LNCaP clone FGC (cell line): Measurements from ENCODE around the gene CTBP1.

Experiments
- DNase-seq: peaks from one replicate; pipeline ENCODE4 v3.0.0-alpha.2; 2011; ENCODE audit warnings: low read depth
- H3K4me3 ChIP-seq: 2 replicates; pipeline ENCODE4 v1.5.1; 2011; ENCODE audit warnings: mild to moderate bottlenecking, low read depth, low read length, control low read depth
- TF ChIP-seq, protein P1 (sequence below): IDR thresholded peaks from 2 replicates; pipeline ENCODE4 v1.5.1; 2012; ENCODE audit warnings: mild to moderate bottlenecking; ENCODE audit not compliant: control insufficient read depth, insufficient read depth; ENCODE audit errors: extremely low read depth

CTBP1 gene

DNA sequence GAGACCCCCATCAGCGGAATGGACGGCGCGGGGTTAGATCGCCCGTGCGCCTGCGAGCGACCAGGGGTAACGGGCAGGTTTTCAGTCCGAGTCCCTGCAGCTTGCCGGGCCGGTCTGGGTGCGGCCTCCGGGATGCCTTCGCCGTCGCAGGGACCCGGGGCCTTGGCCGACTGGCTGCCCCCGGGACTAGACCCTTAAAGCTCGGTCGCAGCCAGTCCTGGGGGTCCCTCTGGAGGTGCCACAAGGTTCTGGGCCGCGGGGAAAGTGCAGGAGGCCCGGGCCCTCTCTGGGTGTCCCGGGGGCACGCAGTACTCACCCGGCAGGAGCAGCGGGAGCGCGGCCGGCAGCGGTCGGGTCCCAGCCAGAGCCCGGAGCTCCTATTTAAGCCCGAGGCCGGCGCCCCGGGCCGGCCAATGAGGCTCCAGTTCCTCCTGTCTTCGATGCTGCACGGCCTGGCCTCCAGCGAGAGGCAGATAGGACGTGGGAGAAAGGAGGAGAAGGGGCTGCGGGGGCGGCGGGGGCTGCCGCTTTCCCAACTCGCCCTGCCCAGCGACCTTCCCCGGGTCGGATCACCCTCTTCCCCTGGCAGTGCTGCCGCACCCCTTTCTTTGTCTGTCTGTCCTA, 76.6 kb downstream of the CTBP1 start, which contains the start of gene SPON2:
SPON2 (minus strand) TSS at position 356 of the 624 bp plus-strand sequence.
- H3K4me3 ChIP-seq, result peak within 1 kb of the TSS; percentile 57
- TF ChIP-seq, protein P1, sequence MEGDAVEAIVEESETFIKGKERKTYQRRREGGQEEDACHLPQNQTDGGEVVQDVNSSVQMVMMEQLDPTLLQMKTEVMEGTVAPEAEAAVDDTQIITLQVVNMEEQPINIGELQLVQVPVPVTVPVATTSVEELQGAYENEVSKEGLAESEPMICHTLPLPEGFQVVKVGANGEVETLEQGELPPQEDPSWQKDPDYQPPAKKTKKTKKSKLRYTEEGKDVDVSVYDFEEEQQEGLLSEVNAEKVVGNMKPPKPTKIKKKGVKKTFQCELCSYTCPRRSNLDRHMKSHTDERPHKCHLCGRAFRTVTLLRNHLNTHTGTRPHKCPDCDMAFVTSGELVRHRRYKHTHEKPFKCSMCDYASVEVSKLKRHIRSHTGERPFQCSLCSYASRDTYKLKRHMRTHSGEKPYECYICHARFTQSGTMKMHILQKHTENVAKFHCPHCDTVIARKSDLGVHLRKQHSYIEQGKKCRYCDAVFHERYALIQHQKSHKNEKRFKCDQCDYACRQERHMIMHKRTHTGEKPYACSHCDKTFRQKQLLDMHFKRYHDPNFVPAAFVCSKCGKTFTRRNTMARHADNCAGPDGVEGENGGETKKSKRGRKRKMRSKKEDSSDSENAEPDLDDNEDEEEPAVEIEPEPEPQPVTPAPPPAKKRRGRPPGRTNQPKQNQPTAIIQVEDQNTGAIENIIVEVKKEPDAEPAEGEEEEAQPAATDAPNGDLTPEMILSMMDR, result no peak
- DNase-seq, result no peak

DNA sequence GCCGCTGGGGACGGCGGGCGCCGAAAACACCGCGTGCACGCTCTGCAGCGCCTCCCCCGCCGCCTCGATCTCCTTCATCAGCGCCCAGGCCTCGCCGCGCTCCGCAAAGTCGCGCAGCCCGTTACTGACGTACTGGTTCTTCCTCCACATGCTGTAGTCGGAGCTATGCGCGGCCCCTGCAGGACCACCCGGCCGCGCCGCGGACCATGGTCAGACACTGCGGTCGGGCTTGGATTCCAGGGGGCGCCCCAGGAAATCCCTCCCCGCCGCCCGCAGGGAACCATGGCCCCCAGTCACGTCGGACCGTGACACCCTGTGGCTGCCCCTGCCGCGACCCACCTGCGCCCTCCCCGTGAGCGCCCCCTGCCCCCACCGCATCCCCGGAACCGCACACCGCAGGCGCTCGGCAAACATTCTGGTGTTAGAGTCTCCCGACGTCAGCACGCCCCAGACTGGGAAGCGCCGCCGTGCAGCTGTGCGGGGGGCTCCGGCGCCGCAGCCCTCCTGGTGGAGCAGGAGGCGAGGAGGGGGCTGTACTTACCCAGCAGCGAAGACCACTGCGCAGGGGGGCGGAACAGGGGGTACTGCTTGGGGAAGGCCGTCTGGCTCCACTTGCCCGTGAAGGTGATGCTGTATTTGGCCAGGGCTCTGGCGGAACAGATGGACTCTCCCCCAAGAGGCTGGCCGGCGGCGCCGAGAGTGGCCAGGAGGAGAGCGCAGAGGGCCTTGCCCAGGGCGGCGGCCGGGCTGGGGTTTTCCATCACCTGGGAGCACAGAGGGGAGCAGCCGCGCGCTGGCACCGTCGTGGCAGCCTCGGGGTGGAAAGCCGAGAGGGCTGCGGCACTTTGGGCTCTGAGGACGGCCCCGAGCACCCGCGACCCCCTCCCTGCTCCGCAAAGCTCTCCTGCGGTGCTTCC, 77.4 kb downstream of the CTBP1 start:
- TF ChIP-seq, protein P1, result no peak

DNA sequence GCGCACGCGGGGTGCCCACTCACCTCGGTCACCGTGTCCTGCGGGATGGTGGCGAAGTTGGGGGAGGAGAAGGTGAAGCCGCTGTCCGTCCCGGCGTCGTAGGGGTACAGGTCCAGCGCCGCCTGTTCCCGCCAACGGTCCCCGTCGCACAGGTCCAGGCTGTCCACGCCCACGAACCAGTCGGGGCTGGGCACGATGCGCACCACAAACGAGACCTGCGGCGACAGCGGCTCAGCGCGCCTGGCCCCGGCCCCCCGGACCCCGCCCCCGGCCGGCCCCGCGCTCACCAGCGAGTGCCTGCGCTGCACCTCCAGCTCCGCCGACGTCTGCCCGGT, 78.0 kb downstream of the CTBP1 start:
- DNase-seq, result no peak
- TF ChIP-seq, protein P1, result no peak
- H3K4me3 ChIP-seq, result peak overlapping the region; percentile 57

More for the DNA sequence above, 77.4 kb downstream of the CTBP1 start:
- no peak for DNase-seq
- H3K4me3 ChIP-seq, result peak overlapping the region; percentile 57

DNA sequence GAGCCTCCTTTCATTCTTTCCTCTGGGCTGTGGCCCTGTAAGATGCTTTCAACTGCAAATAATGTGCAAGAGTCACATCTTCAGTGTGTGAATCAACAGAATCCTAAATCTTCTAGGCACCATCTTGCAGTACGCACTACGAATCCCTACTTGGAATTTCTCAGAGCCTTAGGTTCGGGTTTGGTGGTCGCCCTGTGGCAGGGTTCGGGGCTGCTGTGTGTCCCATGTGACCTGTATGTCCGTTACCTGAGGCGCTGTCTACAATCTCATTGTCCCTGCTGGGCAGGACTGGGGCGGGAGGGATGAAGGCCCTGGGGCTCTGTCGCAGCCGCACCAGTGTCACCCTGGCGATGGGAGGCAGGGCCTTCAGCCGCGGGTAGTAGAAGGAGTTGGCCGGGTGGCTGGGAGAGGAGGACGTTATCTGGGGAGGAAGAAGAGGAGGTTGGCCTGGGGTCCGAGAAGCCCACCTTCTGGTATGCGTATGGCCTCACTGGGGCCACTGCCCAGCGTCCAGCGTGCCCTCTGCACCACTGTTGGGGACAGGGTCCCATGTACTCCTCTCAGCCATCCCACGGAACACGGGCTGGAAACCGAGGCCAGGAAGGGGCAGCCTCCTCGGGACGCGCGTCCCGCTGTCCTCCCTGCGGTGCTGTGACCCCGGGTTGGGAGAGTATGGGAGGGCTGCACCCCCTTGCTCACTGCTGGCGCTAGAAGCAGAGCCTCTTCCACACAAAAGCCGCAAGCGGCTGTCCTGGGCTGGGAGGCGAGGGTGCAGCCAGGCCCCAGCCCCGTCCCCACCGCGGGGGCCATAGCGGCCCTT, 78.6 kb downstream of the CTBP1 start:
- TF ChIP-seq, protein P1, result no peak
- no peak for DNase-seq
- peak overlapping the region; percentile 57 for H3K4me3 ChIP-seq

DNA sequence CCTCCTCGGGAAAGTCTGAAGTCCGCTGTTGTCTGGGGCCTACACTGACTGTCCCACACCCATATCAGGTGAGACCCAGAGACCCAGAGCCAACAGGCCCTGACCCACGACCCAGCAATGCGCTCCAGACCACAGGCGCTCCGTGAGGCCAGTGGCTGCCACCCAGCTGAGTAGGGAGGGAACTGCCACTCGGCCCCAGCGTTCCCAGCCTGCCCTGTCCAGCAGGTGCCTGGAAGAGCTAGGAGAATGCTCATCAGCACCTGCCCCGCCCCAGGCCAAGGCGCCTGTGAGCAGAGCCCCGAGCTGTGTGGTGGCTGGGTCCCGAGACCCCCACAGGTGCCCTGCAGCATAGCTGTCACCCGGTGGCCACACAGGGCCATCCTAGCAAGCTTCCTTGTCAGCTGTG, 79.2 kb downstream of the CTBP1 start:
- TF ChIP-seq, protein P1, result 0 out of 2 replicates have a peak, but pooled peaks have one; percentile 20
- no peak for DNase-seq
- peak overlapping the region; percentile 57 for H3K4me3 ChIP-seq

DNA sequence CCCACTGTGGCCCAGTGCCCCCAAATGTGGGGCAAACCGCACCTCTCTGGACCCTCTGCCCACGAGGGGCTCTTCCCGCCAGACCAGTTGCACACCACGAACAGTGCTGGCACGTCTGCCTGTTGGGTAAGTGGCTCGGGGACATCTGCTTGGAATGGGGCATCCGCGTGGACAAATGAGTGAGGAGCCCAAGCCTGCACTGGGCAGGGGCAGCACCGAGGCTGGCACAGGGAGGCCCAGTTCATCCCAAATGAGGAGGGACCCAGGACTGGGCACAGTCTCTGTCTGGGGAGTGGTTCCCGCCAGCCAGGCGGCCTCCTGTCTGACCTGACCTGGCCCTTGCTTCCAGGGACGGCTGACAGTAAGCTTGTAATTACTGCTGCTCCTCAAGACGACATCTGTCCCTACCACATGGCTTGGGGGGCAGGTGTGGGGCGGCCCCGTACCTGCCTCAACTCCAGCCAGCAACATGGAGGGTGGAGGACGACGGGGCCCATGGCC, 79.7 kb downstream of the CTBP1 start:
- DNase-seq, result no peak

More for the DNA sequence above, 79.7 kb downstream of the CTBP1 start:
- TF ChIP-seq, protein P1, result no peak
- peak overlapping the region; percentile 57 for H3K4me3 ChIP-seq
